PC-3 (cell line): Measurements from ENCODE around the gene MAP3K3. TPM values are rescaled to one million over a fixed set of nuclear protein-coding genes. Genes with fewer than 3 reads are reported as not detected.

Source experiments
- ATAC-seq: fragments of 200-7000 bp; cut with Tn5 transposase; 2 replicates; pipeline ENCODE4 v1.9.1; 2020; ENCODE audit warnings: mild to moderate bottlenecking, moderate library complexity
- Bru-seq: library from RNA; stranded (reverse); fragments of 400-500 nt; gene quantifications from one replicate; lab custom pipeline; 2021; lab: Mats Ljungman, UMichigan
- BruChase-seq, 2 experiments: library from RNA; stranded (reverse); fragments of 400-500 nt; gene quantifications; one replicate each; lab custom pipeline; 2021; lab: Mats Ljungman, UMichigan
- BruUV-seq: library from RNA; stranded (reverse); fragments of 400-500 nt; replicated peaks from 2 replicates; lab custom pipeline; 2021; lab: Mats Ljungman, UMichigan
- CTCF ChIA-PET: fragments of 300-600 bp; sonication (Branson Sonifier 250); formaldehyde crosslinking; loops from one replicate; lab custom pipeline; 2022; ENCODE audit warnings: antibody characterized with exemption; lab: Charles Lee
- POLR2A ChIA-PET: fragments of 300-600 bp; sonication (Branson Sonifier 250); formaldehyde crosslinking; loops from one replicate; lab custom pipeline; 2022; ENCODE audit warnings: antibody characterized with exemption; ENCODE audit not compliant: unreplicated experiment; lab: Charles Lee
- DNase-seq: peaks from one replicate; pipeline ENCODE4 v3.0.0-alpha.2; 2015
- H2AFZ ChIP-seq: fragments of 300-600 bp; sonication (generic); 2 replicates; pipeline ENCODE4 v1.6.0; 2016; ENCODE audit warnings: antibody characterized with exemption, low read length
- H3F3A ChIP-seq: fragments of 300-600 bp; sonication (generic); one replicate; pipeline ENCODE4 v1.6.0; 2017; ENCODE audit warnings: antibody characterized with exemption, low read length, control low read depth, mild to moderate bottlenecking; ENCODE audit not compliant: unreplicated experiment
- H3K27ac ChIP-seq: fragments of 300-600 bp; sonication (generic); 2 replicates; pipeline ENCODE4 v1.5.1; 2016; ENCODE audit warnings: mild to moderate bottlenecking, low read length
- H3K27me3 ChIP-seq: fragments of 300-600 bp; sonication (generic); 2 replicates; pipeline ENCODE4 v1.6.1; 2016; ENCODE audit warnings: low read length, mixed read lengths
- H3K36me3 ChIP-seq: fragments of 300-600 bp; sonication (generic); 2 replicates; pipeline ENCODE4 v1.6.1; 2016; ENCODE audit warnings: low read depth, mixed run types, low read length, mixed read lengths
- H3K4me1 ChIP-seq: fragments of 300-600 bp; sonication (generic); 2 replicates; pipeline ENCODE4 v1.5.1; 2016; ENCODE audit warnings: low read length; ENCODE audit not compliant: insufficient read depth
- H3K4me2 ChIP-seq: fragments of 300-600 bp; sonication (generic); 2 replicates; pipeline ENCODE4 v1.6.0; 2016; ENCODE audit warnings: low read length
- H3K4me3 ChIP-seq: fragments of 300-600 bp; sonication (generic); 2 replicates; pipeline ENCODE4 v1.5.1; 2016; ENCODE audit warnings: mild to moderate bottlenecking, low read length, mixed read lengths
- H3K79me2 ChIP-seq: fragments of 300-600 bp; sonication (generic); 2 replicates; pipeline ENCODE4 v1.6.1; 2017; ENCODE audit warnings: low read length, mixed read lengths
- H3K9ac ChIP-seq: fragments of 300-600 bp; sonication (generic); 2 replicates; pipeline ENCODE4 v1.6.0; 2016; ENCODE audit warnings: mild to moderate bottlenecking, low read length
- H3K9me2 ChIP-seq: fragments of 300-600 bp; sonication (generic); replicated peaks from 2 replicates; pipeline ENCODE4 v1.6.1; 2016; ENCODE audit warnings: mixed run types, low read length, mixed read lengths
- H3K9me3 ChIP-seq: fragments of 300-600 bp; sonication (generic); 2 replicates; pipeline ENCODE4 v1.6.1; 2016; ENCODE audit warnings: low read length, mixed read lengths
- H4K20me1 ChIP-seq: fragments of 300-600 bp; sonication (generic); 2 replicates; pipeline ENCODE4 v1.6.1; 2016; ENCODE audit warnings: low read length, mixed read lengths
- CTCF ChIP-seq: fragments of 300-600 bp; sonication (generic); conservative IDR thresholded peaks from 2 replicates; pipeline ENCODE4 v1.5.1; 2017; ENCODE audit warnings: antibody characterized with exemption, low read depth, mild to moderate bottlenecking, low read length
- EZH2 ChIP-seq: fragments of 300-600 bp; sonication (generic); IDR thresholded peaks from one replicate; pipeline ENCODE4 v1.6.1; 2017; ENCODE audit warnings: antibody characterized with exemption, mild to moderate bottlenecking, low read length; ENCODE audit not compliant: unreplicated experiment
- EZH2phosphoT487 ChIP-seq: fragments of 300-600 bp; sonication (generic); IDR thresholded peaks from 2 replicates; pipeline ENCODE4 v1.6.1; 2018; ENCODE audit warnings: mild to moderate bottlenecking, antibody characterized with exemption, low read length, borderline replicate concordance
- intact Hi-C: fragments of 100-400 bp; cut with micrococcal nuclease; formaldehyde crosslinking; loops from 2 replicates; pipeline ENCODE4 v1.9.0; 2023
- long read RNA-seq: library from polyadenylated mRNA; unstranded; transcript quantifications from one replicate; pipeline ENCODE4 v2.0.0, GENCODE V29; 2021; ENCODE audit not compliant: unreplicated experiment
- total RNA-seq: library from RNA; depleted of rRNA; stranded (reverse); fragments of >200 nt; gene quantifications from 2 replicates; pipeline ENCODE4 v1.2.3, GENCODE V29; 2014; rRNA removed

The MAP3K3 gene
- total RNA-seq (27.1 and 36.1 TPM in 2 replicates), Bru-seq, nascent RNA (percentile 73 among the genes with signal in this experiment), BruChase-seq, experiment 1, labeled RNA remaining after a 6-hour chase (percentile 72 among the genes with signal in this experiment), BruChase-seq, experiment 2, labeled RNA remaining after a 2-hour chase (percentile 71 among the genes with signal in this experiment)
- long read RNA-seq, full-length matches to known transcripts: 42 of 105 reads
- long read RNA-seq, partial matches to known transcripts: 23 of 105 reads
- long read RNA-seq, other reads (novel, unspliced or antisense): 40 of 105 reads

DNA sequence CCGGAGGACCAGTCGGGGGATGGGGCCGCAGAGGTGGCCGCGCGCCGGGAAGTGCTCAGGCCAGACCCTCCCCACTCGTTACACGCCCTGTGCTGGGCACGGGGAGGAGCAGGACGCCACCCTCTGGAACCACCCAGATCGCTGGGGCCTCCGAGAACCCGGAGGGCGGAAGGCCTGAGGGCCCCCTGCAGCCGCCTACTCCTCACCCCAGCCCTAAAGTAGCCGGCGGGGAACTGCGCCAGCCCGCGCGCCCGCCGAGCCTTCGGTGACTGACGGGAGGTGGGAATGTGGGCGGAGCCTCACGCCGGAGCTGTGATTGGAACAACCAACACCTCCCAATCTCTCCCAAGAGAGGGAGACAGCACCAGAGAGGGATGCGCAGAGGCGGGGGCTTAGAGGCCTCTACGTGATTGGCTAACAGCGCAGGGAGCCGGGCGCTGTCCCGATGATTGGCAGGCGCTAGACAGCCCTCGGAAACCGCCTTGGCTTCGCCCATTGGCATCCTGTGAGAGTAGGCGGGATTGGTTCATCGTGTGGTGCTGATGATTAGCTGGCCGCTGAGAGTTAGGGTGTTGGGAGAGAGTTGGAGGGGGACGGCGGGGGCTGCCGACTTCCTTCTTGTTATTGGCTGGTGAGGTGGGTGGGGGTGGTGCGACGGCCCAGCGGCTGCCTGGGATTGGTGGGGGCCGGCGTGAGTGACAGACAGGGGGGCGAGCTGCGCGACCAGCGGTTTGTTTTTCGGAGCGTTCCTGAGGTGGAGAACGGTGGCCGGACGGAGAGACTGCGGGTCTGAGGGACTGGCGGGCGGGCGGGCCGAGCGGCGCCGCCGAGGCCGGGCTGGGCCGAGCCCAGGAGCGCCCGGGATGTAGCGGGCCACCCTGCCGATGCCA is at the start of gene MAP3K3:
Gene MAP3K3, plus strand, starts transcription at position 734 of the 890 bp plus-strand sequence. CDS start 343 bp downstream, outside the sequence.
- H4K20me1 ChIP-seq: 0 out of 2 replicates have a peak, but pooled peaks cover 4% of the 10 kb centered on the region
- POLR2A ChIA-PET: interaction anchor here (0.6 kb wide), 5 partner anchors 20 to 190 kb away, joined by 3 to 23 read pairs (median 6); no protein-coding TSS in a partner anchor
- intact Hi-C loops: loop anchor here (5.0 kb wide), 2 partner anchors 75 to 120 kb away; partner anchors contain the start of gene STRADA
- no peaks in the 10 kb centered on the region for H3K9me2 ChIP-seq
- H2AFZ ChIP-seq: peak within 1 kb of the TSS; percentile 93
- CTCF ChIA-PET: interaction anchor here (0.5 to 1.5 kb wide), 7 partner anchors 10 to 798 kb away, joined by 3 to 16 read pairs (median 4); partner anchors contain the start of gene CYB561
- ATAC-seq (peak; percentile 86), DNase-seq (peak; percentile 100)
- H3K4me2 ChIP-seq: peak within 1 kb of the TSS; percentile 94
- peak within 1 kb of the TSS; percentile 11; the same call in 1 of the 2 replicates for H3K27ac ChIP-seq
- H3K4me3 ChIP-seq: peak within 1 kb of the TSS; percentile 82
- TF ChIP-seq CTCF: no peak; the same call in 1 of the 2 replicates
- TF ChIP-seq EZH2phosphoT487: no peak
- TF ChIP-seq EZH2: no peak
- H3K4me1 ChIP-seq: peaks cover 27% of the 10 kb centered on the region
- H3K9ac ChIP-seq: peak within 1 kb of the TSS; percentile 80
- no TSS peak for BruUV-seq
- no peaks in the 10 kb centered on the region for H3K9me3 ChIP-seq
- H3K27me3 ChIP-seq: no peaks in the 10 kb centered on the region
- no peaks in the 10 kb centered on the region for H3K36me3 ChIP-seq
- no peaks in the 10 kb centered on the region for H3F3A ChIP-seq
- peaks cover 40% of the 10 kb centered on the region for H3K79me2 ChIP-seq

DNA sequence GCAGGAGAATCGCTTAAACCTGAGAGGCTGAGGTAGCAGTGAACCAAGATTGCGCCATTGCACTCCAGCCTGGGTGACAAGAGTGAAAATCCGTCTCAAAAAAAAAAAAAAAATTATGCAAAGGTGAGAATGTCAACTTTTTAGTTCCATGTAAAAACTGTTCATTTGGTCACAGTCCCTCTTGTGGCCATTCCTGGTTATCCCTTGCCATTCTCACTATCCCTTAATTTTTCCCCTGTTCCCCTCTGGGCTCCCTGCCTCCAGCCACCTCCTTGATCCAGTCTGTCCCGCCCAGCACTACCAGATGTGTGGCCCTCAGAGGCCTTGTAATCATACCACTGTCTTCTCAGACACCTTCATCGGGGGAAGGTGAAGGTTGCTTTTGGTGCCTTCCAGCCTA is 48.6 kb upstream of the MAP3K3 start:
- peak; percentile 57; the same call in 1 of the 2 replicates for ATAC-seq
- no peaks in the 10 kb centered on the region for H3F3A ChIP-seq

More for the DNA sequence above, 48.6 kb upstream of the MAP3K3 start:
- Histone ChIP-seq H3K4me2 (no peak overlapping the region), H3K79me2 (peaks cover 99% of the 10 kb centered on the region), H3K4me3 (no peak overlapping the region), H3K9ac (no peak overlapping the region), H2AFZ (no peak overlapping the region), H3K27me3 (no peaks in the 10 kb centered on the region), H4K20me1 (peaks cover 31% of the 10 kb centered on the region; the same call in 1 of the 2 replicates), H3K4me1 (peaks cover 8% of the 10 kb centered on the region), H3K27ac (no peak overlapping the region), H3K9me2 (no peaks in the 10 kb centered on the region), H3K36me3 (0 out of 2 replicates have a peak, but pooled peaks cover 3% of the 10 kb centered on the region), H3K9me3 (no peaks in the 10 kb centered on the region)
- intact Hi-C loops: no loop called here
- ChIA-PET CTCF (no interaction called here), POLR2A (no interaction called here)
- peak; percentile 37 for DNase-seq
- no TSS peak for BruUV-seq
- TF ChIP-seq CTCF (peak; percentile 62), EZH2 (no peak)
